Progenitor cell of endocrine pancreas (in vitro differentiated cells): Measurements from ENCODE around the gene EXTL1. TPM values are rescaled to one million over a fixed set of nuclear protein-coding genes. Genes with fewer than 3 reads are reported as not detected.

ENCODE experiments used
- DNase-seq: peaks from one replicate; pipeline ENCODE4 v3.0.0; 2021; ENCODE audit warnings: low spot score; ENCODE audit not compliant: unreplicated experiment
- H3K27ac Mint-ChIP-seq: 2 replicates; pipeline ENCODE4 v1.8.0; 2021; ENCODE audit warnings: mild to moderate bottlenecking, moderate library complexity, mixed read lengths
- H3K27me3 Mint-ChIP-seq: 2 replicates; pipeline ENCODE4 v1.8.0; 2021; ENCODE audit warnings: mixed read lengths
- H3K36me3 Mint-ChIP-seq: 2 replicates; pipeline ENCODE4 v1.8.0; 2022; ENCODE audit warnings: mixed read lengths; ENCODE audit not compliant: insufficient read depth
- H3K4me1 Mint-ChIP-seq: 2 replicates; pipeline ENCODE4 v1.8.0; 2021; ENCODE audit warnings: low read depth, mixed read lengths
- H3K4me3 Mint-ChIP-seq: 2 replicates; pipeline ENCODE4 v1.8.0; 2021; ENCODE audit warnings: low read depth, mild to moderate bottlenecking, moderate library complexity, mixed read lengths
- H3K9me3 Mint-ChIP-seq: 2 replicates; pipeline ENCODE4 v1.8.0; 2021; ENCODE audit warnings: low read depth, mixed read lengths
- CTCF ChIP-seq: fragments of 200-600 bp; sonication (generic); IDR thresholded peaks from one replicate; pipeline ENCODE4 v1.5.0; 2021; ENCODE audit warnings: antibody characterized with exemption, mild to moderate bottlenecking; ENCODE audit not compliant: unreplicated experiment
- total RNA-seq: library from RNA; stranded (reverse); gene quantifications from 2 replicates; pipeline ENCODE4 v1.2.1, GENCODE V29; 2021

Gene EXTL1
- total RNA-seq, 1 donor from 2014 or later = 3.6 TPM

DNA sequence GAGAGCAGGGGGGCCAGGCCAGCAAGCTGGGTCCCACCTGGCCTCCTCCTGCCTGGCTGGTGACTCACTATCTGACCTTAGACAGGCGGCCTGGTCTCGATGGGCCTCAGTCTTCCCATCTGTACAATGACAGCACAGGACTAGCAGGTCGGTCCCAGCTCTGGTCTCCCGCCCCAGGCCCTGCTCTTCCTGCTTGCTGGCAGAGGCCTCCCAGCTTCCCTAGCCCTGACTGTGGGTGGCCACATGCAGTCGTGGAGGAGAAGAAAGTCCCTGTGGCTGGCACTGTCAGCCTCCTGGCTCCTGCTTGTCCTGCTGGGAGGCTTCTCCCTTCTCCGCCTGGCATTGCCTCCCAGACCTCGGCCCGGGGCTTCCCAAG is 817 bp downstream of the EXTL1 start:
- H3K27me3 Mint-ChIP-seq = peaks cover 7% of the 10 kb centered on the region
- no peaks in the 10 kb centered on the region for H3K9me3 Mint-ChIP-seq
- no peak for TF ChIP-seq CTCF
- H3K4me1 Mint-ChIP-seq = peaks cover 12% of the 10 kb centered on the region
- no peak overlapping the region for H3K27ac Mint-ChIP-seq
- peak overlapping the region; percentile 16 for H3K4me3 Mint-ChIP-seq
- H3K36me3 Mint-ChIP-seq = no peaks in the 10 kb centered on the region
- no peak for DNase-seq

GRCh38 chr1:26023009-26023408 is 1.4 kb downstream of the EXTL1 start:
- no peak for DNase-seq
- Mint-ChIP-seq H3K9me3 (no peaks in the 10 kb centered on the region), H3K36me3 (no peaks in the 10 kb centered on the region), H3K27me3 (peaks cover 11% of the 10 kb centered on the region), H3K27ac (no peak overlapping the region), H3K4me1 (peaks cover 12% of the 10 kb centered on the region), H3K4me3 (no peak overlapping the region)
- no peak for TF ChIP-seq CTCF

DNA sequence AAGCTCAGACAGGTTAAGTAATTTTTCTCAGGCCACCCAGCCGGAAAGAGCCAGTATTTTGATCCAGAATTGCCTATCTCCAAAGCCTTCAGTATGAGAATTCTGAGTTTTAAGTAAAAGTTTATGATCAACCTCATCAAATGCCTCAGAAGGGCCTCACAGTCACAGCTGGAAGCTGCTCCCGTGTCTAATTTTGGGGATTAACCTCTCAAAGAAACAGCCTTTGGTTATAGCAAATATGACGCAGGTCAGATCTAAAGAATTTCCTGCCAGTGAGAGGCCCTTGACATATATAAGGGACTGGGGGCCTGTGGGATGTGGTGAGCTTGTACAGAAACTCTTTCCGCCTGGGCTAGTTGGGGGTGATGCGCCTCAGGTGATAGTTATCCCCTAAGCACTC is 2.3 kb downstream of the EXTL1 start:
- Mint-ChIP-seq H3K9me3 (no peaks in the 10 kb centered on the region), H3K4me3 (no peak overlapping the region), H3K4me1 (peaks cover 8% of the 10 kb centered on the region), H3K27me3 (peaks cover 7% of the 10 kb centered on the region), H3K27ac (no peak overlapping the region), H3K36me3 (no peaks in the 10 kb centered on the region)
- DNase-seq = no peak
- TF ChIP-seq CTCF = no peak

DNA sequence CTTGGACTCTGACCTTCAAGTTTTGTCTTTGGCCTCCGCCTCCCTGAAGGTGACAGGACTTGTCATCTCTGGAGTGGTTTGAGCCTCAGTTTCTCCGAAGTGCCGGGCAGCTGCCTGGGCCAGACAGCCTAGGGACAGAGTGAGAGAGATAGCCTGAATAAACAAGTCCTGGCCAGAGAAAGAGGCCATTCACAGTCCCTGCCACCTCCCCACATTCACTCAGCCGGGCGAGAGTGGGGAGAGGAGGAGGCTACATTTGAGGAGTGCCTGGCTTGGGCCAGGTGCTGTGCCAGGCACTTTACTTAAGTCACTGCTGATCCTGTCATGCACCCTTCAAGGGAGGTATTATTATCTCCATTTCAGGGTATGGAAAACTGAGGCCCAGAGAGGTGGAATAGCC is 3.5 kb downstream of the EXTL1 start:
- Mint-ChIP-seq H3K36me3 (no peaks in the 10 kb centered on the region), H3K4me3 (no peak overlapping the region), H3K27ac (no peak overlapping the region), H3K9me3 (no peaks in the 10 kb centered on the region), H3K4me1 (peaks cover 8% of the 10 kb centered on the region), H3K27me3 (peaks cover 6% of the 10 kb centered on the region)
- no peak for TF ChIP-seq CTCF
- no peak for DNase-seq

- no peak for TF ChIP-seq CTCF
- peaks cover 3% of the 10 kb centered on the region for H3K27me3 Mint-ChIP-seq
- no peaks in the 10 kb centered on the region for H3K36me3 Mint-ChIP-seq
- peaks cover 8% of the 10 kb centered on the region for H3K4me1 Mint-ChIP-seq
- no peak overlapping the region for H3K4me3 Mint-ChIP-seq
- H3K27ac Mint-ChIP-seq = no peak overlapping the region
- H3K9me3 Mint-ChIP-seq = no peaks in the 10 kb centered on the region
- DNase-seq = no peak
Measured at GRCh38 chr1:26025517-26025916, 3.9 kb downstream of the EXTL1 start.
